Endothelial cell of umbilical vein (primary cell): ENCODE results near the gene TMEM62. TPM values are rescaled to one million over a fixed set of nuclear protein-coding genes. Genes with fewer than 3 reads are reported as not detected.

Experiments used
- BruUV-seq: library from RNA; stranded (reverse); fragments of 400-500 nt; replicated peaks from 2 replicates; lab custom pipeline; 2021; lab: Mats Ljungman, UMichigan
- CTCF ChIA-PET: fragments of 300-600, 350-600 bp; sonication (Branson Sonifier 250); formaldehyde crosslinking; loops from one replicate; lab custom pipeline; 2021; ENCODE audit warnings: antibody characterized with exemption, inconsistent platforms; lab: Charles Lee
- POLR2A ChIA-PET: fragments of 300-600, 350-600 bp; sonication (Branson Sonifier 250); formaldehyde crosslinking; loops from one replicate; lab custom pipeline; 2021; ENCODE audit warnings: antibody characterized with exemption, inconsistent platforms; lab: Charles Lee
- DNase-seq: peaks from one replicate; pipeline ENCODE4 v3.0.0-alpha.2; 2011; ENCODE audit warnings: low read depth, low spot score
- FAIRE-seq: peaks from 2 replicates; lab custom pipeline; 2011; peaks lifted over from hg19 to GRCh38; lab: Jason Lieb, UNC
- H2AFZ ChIP-seq: 2 replicates; pipeline ENCODE4 v1.6.0; 2012; ENCODE audit warnings: low read depth, low read length, control low read depth, inconsistent platforms
- H3K27ac ChIP-seq: 2 replicates; pipeline ENCODE4 v1.5.1; 2011; ENCODE audit warnings: low read depth, mild to moderate bottlenecking, control low read depth, low read length, moderate library complexity; ENCODE audit not compliant: insufficient read depth
- H3K27me3 ChIP-seq, 2 experiments: 2 replicates each; pipeline versions ENCODE4 v1.6.0 to v1.6.1; 2011; ENCODE audit warnings: low read length in 2 of 2, mixed read lengths in 1 of 2; ENCODE audit not compliant: control insufficient read depth in 2 of 2, insufficient read depth in 2 of 2
- H3K36me3 ChIP-seq, 2 experiments: 2 replicates in 1 of 2; 3 replicates in 1 of 2; pipeline ENCODE4 v1.5.1; 2011; ENCODE audit warnings: low read length in 2 of 2, mild to moderate bottlenecking in 1 of 2, moderate library complexity in 1 of 2; ENCODE audit not compliant: control insufficient read depth in 2 of 2, insufficient read depth in 2 of 2; ENCODE audit errors: extremely low read depth in 1 of 2
- H3K4me1 ChIP-seq: 3 replicates; pipeline ENCODE4 v1.5.1; 2011; ENCODE audit warnings: mild to moderate bottlenecking, low read length; ENCODE audit not compliant: control insufficient read depth, insufficient read depth; ENCODE audit errors: extremely low read depth
- H3K4me2 ChIP-seq: 2 replicates; pipeline ENCODE4 v1.6.1; 2011; ENCODE audit warnings: low read length, control low read depth, mixed read lengths; ENCODE audit not compliant: insufficient read depth
- H3K4me3 ChIP-seq, 3 experiments: fragments of 200-600 bp in 1 of 3; sonication (generic), shearing (Covaris generic) in 1 of 3; replicated peaks in 1 of 3; 2 replicates each; pipeline ENCODE4 v1.5.1; 2011 to 2016; ENCODE audit warnings: control low read depth in 3 of 3, low read length in 3 of 3, mild to moderate bottlenecking in 2 of 3, inconsistent platforms in 1 of 3, low read depth in 1 of 3, moderate library complexity in 1 of 3; ENCODE audit not compliant: insufficient read depth in 1 of 3
- H3K79me2 ChIP-seq: 2 replicates; pipeline ENCODE4 v1.6.0; 2012; ENCODE audit warnings: low read length, inconsistent platforms; ENCODE audit not compliant: control insufficient read depth, insufficient read depth
- H3K9ac ChIP-seq: replicated peaks from 2 replicates; pipeline ENCODE3; 2011; ENCODE audit warnings: low read length, control low read depth; ENCODE audit not compliant: insufficient read depth; ENCODE audit errors: extremely low read depth
- H3K9me1 ChIP-seq: replicated peaks from 3 replicates; pipeline ENCODE4 v1.6.0; 2011; ENCODE audit warnings: mild to moderate bottlenecking, low read length; ENCODE audit not compliant: control insufficient read depth, insufficient read depth; ENCODE audit errors: extremely low read depth
- H3K9me3 ChIP-seq: replicated peaks from 2 replicates; pipeline ENCODE4 v1.5.1; 2012; ENCODE audit warnings: low read length, inconsistent platforms; ENCODE audit not compliant: control insufficient read depth, insufficient read depth
- H4K20me1 ChIP-seq: replicated peaks from 2 replicates; pipeline ENCODE3; 2011; ENCODE audit warnings: mild to moderate bottlenecking, low read length; ENCODE audit not compliant: control insufficient read depth, insufficient read depth; ENCODE audit errors: extremely low read depth
- CTCF ChIP-seq, 2 donors: IDR thresholded peaks; 1 replicate in 1 of 2; 2 replicates in 1 of 2; pipeline ENCODE4 v1.5.1; 2011; ENCODE audit warnings: low read length in 2 of 2, mild to moderate bottlenecking in 2 of 2, moderate library complexity in 2 of 2, control low read depth in 1 of 2, inconsistent platforms in 1 of 2, low read depth in 1 of 2; ENCODE audit not compliant: insufficient read depth in 1 of 2; ENCODE audit errors: extremely low read depth in 1 of 2
- FOS ChIP-seq: IDR thresholded peaks from 2 replicates; pipeline ENCODE4 v1.6.1; 2011; ENCODE audit warnings: mild to moderate bottlenecking, low read length, moderate library complexity, borderline replicate concordance; ENCODE audit not compliant: insufficient read depth
- GATA2 ChIP-seq: IDR thresholded peaks from 2 replicates; pipeline ENCODE4 v1.7.0; 2011; ENCODE audit warnings: low read depth, mild to moderate bottlenecking, moderate library complexity, mixed read lengths, low read length; ENCODE audit not compliant: insufficient read length, insufficient read depth
- JUN ChIP-seq: IDR thresholded peaks from 2 replicates; pipeline ENCODE4 v1.6.1; 2011; ENCODE audit warnings: borderline replicate concordance, low read depth; ENCODE audit not compliant: insufficient read length, insufficient read depth
- MYC ChIP-seq: IDR thresholded peaks from one replicate; pipeline ENCODE4 v1.6.1; 2011; ENCODE audit warnings: mild to moderate bottlenecking, low read depth, low read length
- POLR2AphosphoS5 ChIP-seq: IDR thresholded peaks from 2 replicates; pipeline ENCODE4 v1.6.1; 2012; ENCODE audit warnings: low read depth, mild to moderate bottlenecking, control low read depth, low read length, moderate library complexity; ENCODE audit not compliant: insufficient read depth
- dilution Hi-C: fragments of 300-500 bp; cut with MboI; formaldehyde crosslinking; loops from one replicate; pipeline ENCODE4 v1.15.0; 2019; ENCODE audit warnings: low sequenced_read_pairs; ENCODE audit not compliant: extremely low pct_ligation_motif_present
- intact Hi-C: fragments of 100-400 bp; cut with micrococcal nuclease; formaldehyde crosslinking; loops from one replicate; pipeline ENCODE4 v1.10.0; 2022
- polyA plus RNA-seq, 4 experiments: library from polyadenylated mRNA; depleted of rRNA in 3 of 4; stranded (reverse) in 3 of 4; unstranded in 1 of 4; fragments of >200 nt; gene quantifications; 2 replicates each; pipeline versions ENCODE4 v1.2.1 to v1.2.3, GENCODE V29; 2011 to 2012; ENCODE audit warnings: missing spikeins in 1 of 4
- total RNA-seq: library from RNA; stranded (reverse); gene quantifications from 2 replicates; pipeline ENCODE4 v1.2.3, GENCODE V29; 2021

TMEM62 gene
- total and polyA plus RNA-seq, 2 donors (not counting 3 experiments of a cell fraction or from before 2014, with no cell fraction given), result 10.4 to 22.2 TPM

- H3K4me1 ChIP-seq, result no peaks in the 10 kb centered on the region
- no peak for DNase-seq
- no peaks in the 10 kb centered on the region for H3K9me1 ChIP-seq
- FAIRE-seq, result no peak
- peaks cover 65% of the 10 kb centered on the region for H3K79me2 ChIP-seq
- POLR2A ChIA-PET, result no interaction called here
- H3K9ac ChIP-seq, result no peak overlapping the region
- CTCF ChIA-PET, result interaction anchor here (0.6 kb wide), 2 partner anchors 98 to 199 kb away, joined by 3 to 4 read pairs; no protein-coding TSS in a partner anchor
- BruUV-seq, result no TSS peak
- TF ChIP-seq CTCF (IDR thresholded peaks at IDR 0.05; ENCODE audit: extremely low read depth in 1 of 2, insufficient read depth in 1 of 2, low read depth in 1 of 2, low read length in 2 of 2) (no peak), JUN (no peak)
- H3K4me2 ChIP-seq, result no peak overlapping the region
- intact Hi-C loops (no loop called here), dilution Hi-C loops (no loop called here)
- peaks cover 5% of the 10 kb centered on the region for H4K20me1 ChIP-seq
- H3K4me3 ChIP-seq, result no peak overlapping the region
- H3K36me3 ChIP-seq, result peaks cover 0 to 2% of the 10 kb centered on the region in 2 experiments
- no peak overlapping the region for H2AFZ ChIP-seq
- H3K27me3 ChIP-seq, result no peaks in the 10 kb centered on the region
- no peaks in the 10 kb centered on the region for H3K9me3 ChIP-seq
- no peak overlapping the region for H3K27ac ChIP-seq
Observed at GRCh38 chr15:43091859-43092258, 41.5 kb upstream of the TMEM62 start.

GRCh38 chr15:43093026-43093425, 40.4 kb upstream of the TMEM62 start:
- H2AFZ ChIP-seq, result no peak overlapping the region
- H4K20me1 ChIP-seq, result peaks cover 5% of the 10 kb centered on the region
- H3K27ac ChIP-seq, result no peak overlapping the region
- no peaks in the 10 kb centered on the region for H3K9me3 ChIP-seq
- H3K36me3 ChIP-seq, result peaks cover 0 to 2% of the 10 kb centered on the region in 2 experiments
- no peak overlapping the region for H3K4me3 ChIP-seq
- no peaks in the 10 kb centered on the region for H3K27me3 ChIP-seq
- ChIA-PET CTCF (interaction anchor here (1.3 kb wide), 1 partner anchor 11 kb away, joined by 3 read pairs; no protein-coding TSS in a partner anchor), POLR2A (no interaction called here)
- H3K4me2 ChIP-seq, result no peak overlapping the region
- H3K4me1 ChIP-seq, result no peaks in the 10 kb centered on the region
- no peak for DNase-seq
- H3K9ac ChIP-seq, result no peak overlapping the region
- TF ChIP-seq GATA2 (no peak), JUN (no peak), POLR2AphosphoS5 (no peak), CTCF (IDR thresholded peaks at IDR 0.05; ENCODE audit: extremely low read depth in 1 of 2, insufficient read depth in 1 of 2, low read depth in 1 of 2, low read length in 2 of 2) (no peak), FOS (no peak), MYC (no peak)
- dilution Hi-C loops, result no loop called here
- no peaks in the 10 kb centered on the region for H3K9me1 ChIP-seq
- intact Hi-C loops, result no loop called here
- BruUV-seq, result no TSS peak
- no peak for FAIRE-seq
- peaks cover 69% of the 10 kb centered on the region for H3K79me2 ChIP-seq
